ENCODE results near the gene RNF31.

RNF31 gene

GRCh38 chr14:24171422-24172260 is 24.3 kb downstream of the RNF31 start, which contains the start of gene REC8:
REC8 (plus strand) TSS chr14:24172080; CDS start chr14:24172553, 473 bp downstream.
- ChIA-PET POLR2A (ENCODE audit: low non-redundant PET) (interaction anchor here (0.6 kb wide), 1 partner anchor 11 kb away, joined by 7 read pairs; no protein-coding TSS in a partner anchor), CTCF (no interaction called here)
- TF ChIP-seq CTCF (conservative IDR thresholded peaks at IDR 0.05; ENCODE audit: low read depth): no peak
- peak within 1 kb of the TSS; percentile 5; the same call in 1 of the 2 replicates for H3K27ac ChIP-seq
- DNase-seq (ENCODE audit: low spot score): no peak

- H3K27ac ChIP-seq: no peak overlapping the region
- DNase-seq (ENCODE audit: low spot score): no peak
- POLR2A ChIA-PET (ENCODE audit: low non-redundant PET): no interaction called here
- CTCF ChIA-PET: no interaction called here
- no peak for TF ChIP-seq CTCF (conservative IDR thresholded peaks at IDR 0.05; ENCODE audit: low read depth)
Measured at GRCh38 chr14:24172261-24172860, 25.1 kb downstream of the RNF31 start.

- no peak for TF ChIP-seq CTCF (conservative IDR thresholded peaks at IDR 0.05; ENCODE audit: low read depth)
- CTCF ChIA-PET: interaction anchor here (0.6 kb wide), 1 partner anchor 98 kb away, joined by 3 read pairs; no protein-coding TSS in a partner anchor
- POLR2A ChIA-PET (ENCODE audit: low non-redundant PET): interaction anchor here (0.6 kb wide), 1 partner anchor 79 kb away, joined by 4 read pairs; no protein-coding TSS in a partner anchor
- DNase-seq (ENCODE audit: low spot score): no peak
- H3K27ac ChIP-seq: peak overlapping the region; percentile 5
Measured at GRCh38 chr14:24172871-24173281, 25.6 kb downstream of the RNF31 start.

- no peak for TF ChIP-seq CTCF (conservative IDR thresholded peaks at IDR 0.05; ENCODE audit: low read depth)
- peak overlapping the region; percentile 60 for H3K27ac ChIP-seq
- ChIA-PET CTCF (interaction anchor here (1.2 kb wide), 1 partner anchor 15 kb away, joined by 3 read pairs; the partner anchor contains the start of gene IRF9), POLR2A (ENCODE audit: low non-redundant PET) (no interaction called here)
- no peak for DNase-seq (ENCODE audit: low spot score)
Measured at GRCh38 chr14:24176599-24176998, 29.3 kb downstream of the RNF31 start.

GRCh38 chr14:24177041-24177825 is 29.9 kb downstream of the RNF31 start:
- DNase-seq (ENCODE audit: low spot score): no peak
- CTCF ChIA-PET: interaction anchor here (1.2 kb wide), 1 partner anchor 16 kb away, joined by 3 read pairs; the partner anchor contains the start of gene IRF9
- POLR2A ChIA-PET (ENCODE audit: low non-redundant PET): no interaction called here
- peak overlapping the region; percentile 60 for H3K27ac ChIP-seq
- no peak for TF ChIP-seq CTCF (conservative IDR thresholded peaks at IDR 0.05; ENCODE audit: low read depth)

GRCh38 chr14:24177891-24178290 is 30.6 kb downstream of the RNF31 start:
- no peak for DNase-seq (ENCODE audit: low spot score)
- TF ChIP-seq CTCF (conservative IDR thresholded peaks at IDR 0.05; ENCODE audit: low read depth): no peak
- ChIA-PET CTCF (interaction anchor here (1.2 kb wide), 1 partner anchor 17 kb away, joined by 3 read pairs; the partner anchor contains the start of gene IRF9), POLR2A (ENCODE audit: low non-redundant PET) (no interaction called here)
- H3K27ac ChIP-seq: peak overlapping the region; percentile 60
